PC-3 (cell line): ENCODE data around the gene OR4F16. TPM values are rescaled to one million over a fixed set of nuclear protein-coding genes. Genes with fewer than 3 reads are reported as not detected.
"Not testable (repeated sequence)": the region's sequence is repeated elsewhere in the genome, so short reads cannot be mapped to it uniquely, and the experiment has no call there.

Experiments used
- ATAC-seq: fragments of 200-7000 bp; cut with Tn5 transposase; 2 replicates; pipeline ENCODE4 v1.9.1; 2020; ENCODE audit warnings: mild to moderate bottlenecking, moderate library complexity
- Bru-seq: library from RNA; stranded (reverse); fragments of 400-500 nt; gene quantifications from one replicate; lab custom pipeline; 2021; lab: Mats Ljungman, UMichigan
- BruChase-seq, 2 experiments: library from RNA; stranded (reverse); fragments of 400-500 nt; gene quantifications; one replicate each; lab custom pipeline; 2021; lab: Mats Ljungman, UMichigan
- BruUV-seq: library from RNA; stranded (reverse); fragments of 400-500 nt; replicated peaks from 2 replicates; lab custom pipeline; 2021; lab: Mats Ljungman, UMichigan
- CTCF ChIA-PET: fragments of 300-600 bp; sonication (Branson Sonifier 250); formaldehyde crosslinking; loops from one replicate; lab custom pipeline; 2022; ENCODE audit warnings: antibody characterized with exemption; lab: Charles Lee
- POLR2A ChIA-PET: fragments of 300-600 bp; sonication (Branson Sonifier 250); formaldehyde crosslinking; loops from one replicate; lab custom pipeline; 2022; ENCODE audit warnings: antibody characterized with exemption; ENCODE audit not compliant: unreplicated experiment; lab: Charles Lee
- DNase-seq: peaks from one replicate; pipeline ENCODE4 v3.0.0-alpha.2; 2015
- H2AFZ ChIP-seq: fragments of 300-600 bp; sonication (generic); 2 replicates; pipeline ENCODE4 v1.6.0; 2016; ENCODE audit warnings: antibody characterized with exemption, low read length
- H3F3A ChIP-seq: fragments of 300-600 bp; sonication (generic); one replicate; pipeline ENCODE4 v1.6.0; 2017; ENCODE audit warnings: antibody characterized with exemption, low read length, control low read depth, mild to moderate bottlenecking; ENCODE audit not compliant: unreplicated experiment
- H3K27ac ChIP-seq: fragments of 300-600 bp; sonication (generic); 2 replicates; pipeline ENCODE4 v1.5.1; 2016; ENCODE audit warnings: mild to moderate bottlenecking, low read length
- H3K27me3 ChIP-seq: fragments of 300-600 bp; sonication (generic); 2 replicates; pipeline ENCODE4 v1.6.1; 2016; ENCODE audit warnings: low read length, mixed read lengths
- H3K36me3 ChIP-seq: fragments of 300-600 bp; sonication (generic); 2 replicates; pipeline ENCODE4 v1.6.1; 2016; ENCODE audit warnings: low read depth, mixed run types, low read length, mixed read lengths
- H3K4me1 ChIP-seq: fragments of 300-600 bp; sonication (generic); 2 replicates; pipeline ENCODE4 v1.5.1; 2016; ENCODE audit warnings: low read length; ENCODE audit not compliant: insufficient read depth
- H3K4me2 ChIP-seq: fragments of 300-600 bp; sonication (generic); 2 replicates; pipeline ENCODE4 v1.6.0; 2016; ENCODE audit warnings: low read length
- H3K4me3 ChIP-seq: fragments of 300-600 bp; sonication (generic); 2 replicates; pipeline ENCODE4 v1.5.1; 2016; ENCODE audit warnings: mild to moderate bottlenecking, low read length, mixed read lengths
- H3K79me2 ChIP-seq: fragments of 300-600 bp; sonication (generic); 2 replicates; pipeline ENCODE4 v1.6.1; 2017; ENCODE audit warnings: low read length, mixed read lengths
- H3K9ac ChIP-seq: fragments of 300-600 bp; sonication (generic); 2 replicates; pipeline ENCODE4 v1.6.0; 2016; ENCODE audit warnings: mild to moderate bottlenecking, low read length
- H3K9me2 ChIP-seq: fragments of 300-600 bp; sonication (generic); replicated peaks from 2 replicates; pipeline ENCODE4 v1.6.1; 2016; ENCODE audit warnings: mixed run types, low read length, mixed read lengths
- H3K9me3 ChIP-seq: fragments of 300-600 bp; sonication (generic); 2 replicates; pipeline ENCODE4 v1.6.1; 2016; ENCODE audit warnings: low read length, mixed read lengths
- H4K20me1 ChIP-seq: fragments of 300-600 bp; sonication (generic); 2 replicates; pipeline ENCODE4 v1.6.1; 2016; ENCODE audit warnings: low read length, mixed read lengths
- intact Hi-C: fragments of 100-400 bp; cut with micrococcal nuclease; formaldehyde crosslinking; loops from 2 replicates; pipeline ENCODE4 v1.9.0; 2023
- long read RNA-seq: library from polyadenylated mRNA; unstranded; transcript quantifications from one replicate; pipeline ENCODE4 v2.0.0, GENCODE V29; 2021; ENCODE audit not compliant: unreplicated experiment
- total RNA-seq: library from RNA; depleted of rRNA; stranded (reverse); fragments of >200 nt; gene quantifications from 2 replicates; pipeline ENCODE4 v1.2.3, GENCODE V29; 2014; rRNA removed

OR4F16 gene
- total RNA-seq (not detected in 2 replicates), Bru-seq, nascent RNA (not detected), BruChase-seq, experiment 1, labeled RNA remaining after a 6-hour chase (not detected), BruChase-seq, experiment 2, labeled RNA remaining after a 2-hour chase (not detected)
- long read RNA-seq: 0 reads

- H2AFZ ChIP-seq, H4K20me1 ChIP-seq, ATAC-seq, H3K36me3 ChIP-seq, H3F3A ChIP-seq, H3K27ac ChIP-seq, H3K9me2 ChIP-seq, POLR2A ChIA-PET, H3K9ac ChIP-seq, BruUV-seq, H3K4me1 ChIP-seq, H3K9me3 ChIP-seq, H3K27me3 ChIP-seq, H3K4me2 ChIP-seq, H3K79me2 ChIP-seq, intact Hi-C loops, H3K4me3 ChIP-seq, CTCF ChIA-PET, DNase-seq: not testable (repeated sequence)
Measured at GRCh38 chr1:686554-686953, at the start of gene OR4F16. Gene OR4F16 (minus strand): TSS chr1:686654. CDS start chr1:686654, 0 bp downstream.

GRCh38 chr1:733649-734048, 47.2 kb upstream of the OR4F16 start:
- H3K27ac ChIP-seq, H4K20me1 ChIP-seq, POLR2A ChIA-PET, H3K27me3 ChIP-seq, CTCF ChIA-PET, H3F3A ChIP-seq, DNase-seq, H3K9me3 ChIP-seq, H3K4me2 ChIP-seq, BruUV-seq, H3K9me2 ChIP-seq, H3K4me3 ChIP-seq, H3K4me1 ChIP-seq, ATAC-seq, H3K79me2 ChIP-seq, H3K36me3 ChIP-seq, H2AFZ ChIP-seq, H3K9ac ChIP-seq, intact Hi-C loops: not testable (repeated sequence)

DNA sequence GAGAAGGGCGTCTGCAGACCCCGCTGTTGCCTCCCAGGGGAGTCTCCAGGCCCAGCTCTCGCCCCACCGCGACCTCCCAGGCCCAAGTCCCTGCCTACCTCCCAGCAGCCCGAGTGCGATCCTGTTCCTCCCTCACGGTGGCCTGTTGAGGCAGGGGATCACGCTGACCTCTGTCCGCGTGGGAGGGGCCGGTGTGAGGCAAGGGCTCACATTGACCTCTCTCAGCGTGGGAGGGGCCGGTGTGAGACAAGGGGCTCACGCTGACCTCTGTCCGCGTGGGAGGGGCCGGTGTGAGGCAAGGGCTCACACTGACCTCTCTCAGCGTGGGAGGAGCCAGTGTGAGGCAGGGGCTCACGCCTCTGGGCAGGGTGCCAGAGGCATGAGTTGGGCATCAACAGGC, 40.6 kb upstream of the OR4F16 start:
- BruUV-seq, H3K79me2 ChIP-seq, H3K9ac ChIP-seq, H3K4me1 ChIP-seq, intact Hi-C loops, H3K27me3 ChIP-seq, H3K27ac ChIP-seq, H3K36me3 ChIP-seq, H3K4me3 ChIP-seq, H3K4me2 ChIP-seq, H4K20me1 ChIP-seq, POLR2A ChIA-PET, H3K9me2 ChIP-seq, CTCF ChIA-PET, H2AFZ ChIP-seq, H3F3A ChIP-seq, DNase-seq, ATAC-seq, H3K9me3 ChIP-seq: not testable (repeated sequence)

Other genes starting within 250 kb of the OR4F16 start
- not detected in 2 replicates for gene OR4F29, start 235.0 kb downstream of the OR4F16 start, total RNA-seq
- 2.7 and 5.8 TPM in 2 replicates for gene SAMD11, start 237.3 kb upstream of the OR4F16 start, total RNA-seq